Ectodermal cell (in vitro differentiated cells): Measurements from ENCODE around the gene PROSER2.
"Not testable (repeated sequence)": the region's sequence is repeated elsewhere in the genome, so short reads cannot be mapped to it uniquely, and the experiment has no call there.

Experiments
- H3K27ac ChIP-seq: 2 replicates; pipeline ENCODE4 v1.7.0; 2013; ENCODE audit warnings: mild to moderate bottlenecking, low read depth, low read length; ENCODE audit not compliant: insufficient read depth, poor library complexity, severe bottlenecking
- H3K27me3 ChIP-seq: 2 replicates; pipeline ENCODE4 v1.7.0; 2013; ENCODE audit warnings: mild to moderate bottlenecking, low read length; ENCODE audit not compliant: insufficient read depth, control insufficient read depth, poor library complexity, severe bottlenecking
- H3K36me3 ChIP-seq: one replicate; pipeline ENCODE4 v1.7.0; 2013; ENCODE audit warnings: low read length; ENCODE audit not compliant: control insufficient read depth, insufficient read depth
- H3K4me1 ChIP-seq: one replicate; pipeline ENCODE4 v1.7.0; 2013; ENCODE audit warnings: low read length; ENCODE audit not compliant: control insufficient read depth, insufficient read depth
- H3K4me3 ChIP-seq: 2 replicates; pipeline ENCODE4 v1.7.0; 2013; ENCODE audit warnings: low read depth, low read length, control low read depth; ENCODE audit not compliant: insufficient read depth
- H3K9me3 ChIP-seq: 2 replicates; pipeline ENCODE4 v1.7.0; 2013; ENCODE audit warnings: mild to moderate bottlenecking, low read length, moderate library complexity; ENCODE audit not compliant: control insufficient read depth
- WGBS, 2 experiments: methylation state at CpG; one replicate each; pipeline ENCODE4 v1.1.7; 2013; ENCODE audit warnings: missing lambda C conversion rate in 2 of 2; 5-methylcytosine and 5-hydroxymethylcytosine counted together

The PROSER2 gene

DNA sequence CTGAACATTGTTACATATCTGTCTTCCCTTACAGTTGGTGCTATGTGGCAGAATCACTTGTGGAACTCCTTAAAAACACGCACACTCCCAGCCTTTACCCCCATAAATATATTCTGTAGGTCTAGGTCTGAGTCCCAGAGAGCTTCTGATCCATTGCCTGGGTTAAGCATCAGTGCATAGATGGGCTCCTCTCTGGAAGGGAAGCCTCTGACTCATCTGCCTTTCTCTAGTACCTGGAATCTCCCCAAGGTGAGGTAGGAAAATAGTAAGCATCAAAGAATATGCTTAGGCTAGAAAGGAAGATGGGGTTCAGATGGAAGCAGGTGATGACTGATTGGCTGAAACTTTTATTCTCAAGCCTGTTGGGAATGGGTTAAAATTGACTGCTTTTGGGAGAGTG is 26.1 kb downstream of the PROSER2 start:
- Histone ChIP-seq H3K27ac (no peak overlapping the region), H3K4me3 (no peak overlapping the region)
- 82 to 92% methylated on average over 1 of the region's 1 CpG for WGBS, 2 experiments

DNA sequence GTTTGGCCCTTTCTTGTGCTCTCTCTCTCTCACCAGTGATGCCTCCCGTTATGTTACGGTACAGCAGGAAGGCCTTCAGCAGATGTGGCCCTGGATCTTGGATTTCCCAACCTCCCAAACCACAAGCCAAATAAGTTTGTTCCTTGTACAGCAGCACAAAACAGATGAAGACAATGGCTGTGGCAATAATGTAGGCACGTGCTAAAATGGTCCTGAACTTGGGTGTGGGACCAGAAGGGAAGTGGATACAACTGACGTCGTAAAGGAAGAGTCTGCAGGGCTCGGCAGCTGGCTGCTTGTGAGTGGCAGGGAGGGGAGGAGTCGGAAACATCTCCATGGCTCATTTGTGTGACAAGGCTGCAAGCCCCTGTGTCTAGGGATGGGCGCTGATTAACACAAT is 26.8 kb downstream of the PROSER2 start:
- Histone ChIP-seq H3K4me1 (no peaks in the 10 kb centered on the region), H3K4me3 (no peak overlapping the region), H3K36me3 (no peaks in the 10 kb centered on the region), H3K27ac (no peak overlapping the region), H3K9me3 (no peaks in the 10 kb centered on the region), H3K27me3 (no peaks in the 10 kb centered on the region)
- WGBS, 2 experiments, result 86 to 90% methylated on average over 8 of the region's 8 CpGs

More for the DNA sequence above, 26.1 kb downstream of the PROSER2 start:
- H3K4me1 ChIP-seq, result no peaks in the 10 kb centered on the region
- H3K27me3 ChIP-seq, result no peaks in the 10 kb centered on the region
- no peaks in the 10 kb centered on the region for H3K36me3 ChIP-seq
- H3K9me3 ChIP-seq, result no peaks in the 10 kb centered on the region

DNA sequence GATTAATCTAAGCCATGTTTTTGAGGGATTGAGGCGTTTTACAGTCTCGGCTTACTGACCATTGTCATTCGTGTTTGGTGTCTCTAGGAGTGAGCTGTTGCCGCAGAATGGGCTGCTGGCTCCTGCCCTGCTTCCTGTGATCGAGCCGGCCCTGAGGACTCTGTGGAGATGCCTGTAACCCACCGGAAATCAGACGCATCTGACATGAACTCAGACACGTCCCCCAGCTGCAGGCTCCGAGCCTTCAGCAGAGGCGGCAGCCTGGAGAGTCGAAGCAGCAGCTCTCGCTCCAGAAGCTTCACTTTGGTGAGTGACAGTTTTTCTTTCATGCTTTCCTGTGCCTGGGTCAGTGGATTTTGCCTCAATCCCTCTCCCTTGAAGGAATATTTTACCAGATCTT is 28.8 kb downstream of the PROSER2 start:
- Histone ChIP-seq H3K9me3 (no peaks in the 10 kb centered on the region), H3K36me3 (no peaks in the 10 kb centered on the region), H3K27ac (no peak overlapping the region), H3K4me1 (no peaks in the 10 kb centered on the region), H3K4me3 (no peak overlapping the region), H3K27me3 (no peaks in the 10 kb centered on the region)
- 87 to 89% methylated on average over 13 of the region's 13 CpGs for WGBS, 2 experiments

DNA sequence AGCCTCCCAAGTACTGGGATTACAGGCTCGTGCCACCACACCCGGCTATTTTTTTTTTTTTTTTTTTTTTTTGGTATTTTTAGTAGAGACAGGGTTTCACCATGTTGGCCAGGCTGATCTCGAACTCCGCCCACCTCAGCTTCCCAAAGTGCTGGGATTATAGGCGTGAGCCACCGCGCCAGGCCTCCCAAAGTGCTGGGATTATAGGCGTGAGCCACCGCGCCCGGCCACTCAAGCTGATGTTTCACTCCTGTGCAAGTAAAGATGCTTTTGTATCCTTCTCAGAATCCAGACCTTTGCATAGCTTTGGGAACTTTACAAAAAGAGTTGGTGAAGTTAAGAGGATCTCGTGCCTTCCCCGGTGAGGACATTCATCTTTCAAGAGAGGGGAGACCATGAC is 29.5 kb downstream of the PROSER2 start:
- H3K4me3 ChIP-seq, H3K36me3 ChIP-seq, H3K9me3 ChIP-seq, H3K27ac ChIP-seq, H3K4me1 ChIP-seq, H3K27me3 ChIP-seq: not testable (repeated sequence)
- 93 to 95% methylated on average over 11 to 13 of the region's 13 CpGs for WGBS, 2 experiments

DNA sequence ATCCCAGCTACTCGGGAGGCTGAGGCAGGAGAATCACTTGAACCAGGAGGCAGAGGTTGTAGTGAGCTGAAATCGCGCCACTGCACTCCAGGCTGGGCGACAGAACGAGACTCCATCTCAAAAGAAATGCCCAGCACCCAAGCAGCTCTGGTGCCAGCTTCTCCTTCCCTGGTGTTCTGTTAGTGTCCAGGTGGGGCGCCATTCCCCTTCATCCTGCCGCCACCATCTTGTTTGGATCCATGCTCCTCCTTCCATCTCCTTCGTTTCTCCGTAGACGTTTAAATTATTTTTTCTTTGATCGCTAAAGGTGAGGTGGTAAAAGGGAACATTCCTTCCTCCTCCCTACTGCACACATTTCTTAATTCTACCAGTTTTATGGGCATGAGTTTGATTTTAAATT is 30.3 kb downstream of the PROSER2 start:
- H3K36me3 ChIP-seq, result no peaks in the 10 kb centered on the region
- no peak overlapping the region for H3K27ac ChIP-seq
- WGBS, 2 experiments, result 92% methylated on average over 8 to 11 of the region's 11 CpGs
- H3K4me1 ChIP-seq, result no peaks in the 10 kb centered on the region
- H3K27me3 ChIP-seq, result no peaks in the 10 kb centered on the region
- H3K9me3 ChIP-seq, result no peaks in the 10 kb centered on the region
- H3K4me3 ChIP-seq, result no peak overlapping the region

DNA sequence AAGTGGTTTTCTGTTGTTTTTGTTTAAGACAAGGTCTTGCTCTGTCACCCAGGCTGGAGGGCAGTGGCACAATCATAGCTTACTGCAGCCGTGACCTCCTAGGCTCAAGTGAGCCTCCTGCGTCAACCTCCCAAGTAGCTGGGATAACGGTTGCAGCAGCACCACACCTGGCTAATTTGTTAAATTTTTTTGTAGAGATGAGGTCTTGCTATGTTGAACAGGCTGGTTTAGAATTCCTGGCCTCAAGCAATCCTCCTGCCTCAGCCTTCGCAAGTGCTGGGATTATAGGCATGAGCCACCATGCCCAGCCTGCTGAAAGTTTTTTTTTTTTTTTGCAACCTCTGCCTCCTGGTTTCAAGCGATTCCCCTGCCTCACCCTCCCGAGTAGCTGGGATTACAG is 31.1 kb downstream of the PROSER2 start:
- Histone ChIP-seq H3K27ac (no peak overlapping the region), H3K27me3 (no peaks in the 10 kb centered on the region), H3K4me3 (no peak overlapping the region), H3K9me3 (no peaks in the 10 kb centered on the region), H3K36me3 (no peaks in the 10 kb centered on the region), H3K4me1 (no peaks in the 10 kb centered on the region)
- WGBS, 2 experiments, result 96% methylated on average over 6 of the region's 6 CpGs

DNA sequence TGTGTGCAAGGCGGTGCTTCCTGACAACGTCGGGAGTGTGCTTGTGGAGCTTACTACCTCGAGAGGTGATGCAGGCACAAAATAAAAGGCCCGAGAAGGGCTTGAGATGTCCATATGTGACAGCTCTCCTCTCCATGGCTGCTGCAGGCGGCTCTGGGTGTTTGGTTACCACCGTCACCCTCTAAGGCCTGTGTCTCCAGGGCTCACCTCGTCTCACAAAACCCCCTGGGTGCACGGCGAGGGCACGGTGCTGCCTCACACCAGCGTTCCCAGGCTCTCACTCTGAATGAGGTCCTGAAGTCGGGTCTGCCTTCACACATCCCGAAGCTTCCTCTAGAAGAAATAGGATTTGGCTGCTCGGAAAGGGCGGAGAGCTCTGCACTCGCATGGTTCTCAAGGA is 32.9 kb downstream of the PROSER2 start:
- no peak overlapping the region for H3K27ac ChIP-seq
- H3K27me3 ChIP-seq, result no peaks in the 10 kb centered on the region
- H3K4me1 ChIP-seq, result no peaks in the 10 kb centered on the region
- no peaks in the 10 kb centered on the region for H3K36me3 ChIP-seq
- no peaks in the 10 kb centered on the region for H3K9me3 ChIP-seq
- 91 to 92% methylated on average over 17 of the region's 17 CpGs for WGBS, 2 experiments
- H3K4me3 ChIP-seq, result no peak overlapping the region

DNA sequence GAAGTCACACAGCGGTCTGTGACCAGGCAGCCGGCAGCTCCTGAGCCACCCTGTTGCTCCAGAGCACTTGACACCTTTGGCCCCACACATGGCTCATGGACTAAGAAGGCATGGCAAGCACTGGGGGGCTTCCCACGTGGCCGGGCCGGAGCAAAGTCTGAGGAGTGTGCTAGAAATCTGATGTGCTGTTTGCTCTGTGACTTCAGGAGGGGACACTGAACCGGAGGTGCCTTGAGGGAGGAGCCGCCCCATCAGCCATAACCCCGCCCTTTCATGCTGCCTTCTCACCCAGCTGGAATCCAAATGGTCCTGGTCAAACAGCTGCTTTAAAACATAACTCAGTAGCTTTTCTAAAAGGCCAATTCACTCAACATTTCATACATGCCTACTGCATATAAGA is 33.5 kb downstream of the PROSER2 start:
- Histone ChIP-seq H3K4me1 (no peaks in the 10 kb centered on the region), H3K36me3 (no peaks in the 10 kb centered on the region), H3K27me3 (no peaks in the 10 kb centered on the region), H3K27ac (no peak overlapping the region), H3K9me3 (no peaks in the 10 kb centered on the region), H3K4me3 (no peak overlapping the region)
- 92 to 94% methylated on average over 8 of the region's 8 CpGs for WGBS, 2 experiments

DNA sequence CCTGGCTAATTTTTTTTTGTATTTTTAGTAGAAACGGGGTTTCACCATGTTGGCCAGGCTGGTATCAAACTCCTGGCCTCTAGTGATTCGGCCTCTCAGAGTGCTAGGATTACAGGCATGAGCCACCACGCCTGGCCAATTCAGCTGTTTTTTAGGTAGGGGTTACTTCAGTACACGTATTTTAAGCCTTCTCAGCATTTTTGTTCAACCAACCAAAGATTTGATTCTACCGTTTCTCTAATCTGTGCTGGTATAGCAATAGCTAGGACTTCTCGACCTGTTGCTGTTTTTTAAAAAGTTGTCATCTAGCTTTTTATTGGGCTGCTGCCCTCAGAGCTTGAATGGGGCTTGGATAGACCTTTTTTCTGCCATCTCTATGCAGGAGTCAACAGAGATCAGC is 34.9 kb downstream of the PROSER2 start:
- Histone ChIP-seq H3K27me3 (no peaks in the 10 kb centered on the region), H3K27ac (no peak overlapping the region), H3K4me1 (no peaks in the 10 kb centered on the region), H3K9me3 (no peaks in the 10 kb centered on the region), H3K4me3 (no peak overlapping the region), H3K36me3 (no peaks in the 10 kb centered on the region)
- WGBS, 2 experiments, result 94 to 96% methylated on average over 6 of the region's 6 CpGs

DNA sequence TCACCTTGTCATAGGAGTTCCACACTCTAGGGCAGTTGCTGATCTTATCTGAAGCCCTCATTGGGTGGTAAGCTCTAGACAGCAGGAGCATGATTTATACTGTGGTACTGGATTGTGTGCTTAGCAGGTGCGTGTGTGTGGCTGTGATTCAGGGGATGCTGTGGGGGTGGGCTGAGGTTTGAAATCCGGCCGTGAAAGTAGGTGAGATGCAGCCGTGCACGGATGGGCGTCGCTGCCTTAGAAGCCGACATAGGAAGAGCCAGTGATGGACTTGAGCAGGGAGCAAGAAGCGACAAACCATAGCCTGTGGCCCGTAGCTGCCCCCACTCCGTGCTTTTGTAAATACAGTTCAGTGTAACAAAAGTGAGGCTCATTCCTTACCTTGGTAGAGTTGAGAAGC is 38.2 kb downstream of the PROSER2 start:
- Histone ChIP-seq H3K36me3 (no peaks in the 10 kb centered on the region), H3K4me1 (no peaks in the 10 kb centered on the region), H3K4me3 (no peak overlapping the region), H3K27me3 (no peaks in the 10 kb centered on the region), H3K9me3 (no peaks in the 10 kb centered on the region), H3K27ac (no peak overlapping the region)
- 91 to 95% methylated on average over 11 of the region's 11 CpGs for WGBS, 2 experiments

DNA sequence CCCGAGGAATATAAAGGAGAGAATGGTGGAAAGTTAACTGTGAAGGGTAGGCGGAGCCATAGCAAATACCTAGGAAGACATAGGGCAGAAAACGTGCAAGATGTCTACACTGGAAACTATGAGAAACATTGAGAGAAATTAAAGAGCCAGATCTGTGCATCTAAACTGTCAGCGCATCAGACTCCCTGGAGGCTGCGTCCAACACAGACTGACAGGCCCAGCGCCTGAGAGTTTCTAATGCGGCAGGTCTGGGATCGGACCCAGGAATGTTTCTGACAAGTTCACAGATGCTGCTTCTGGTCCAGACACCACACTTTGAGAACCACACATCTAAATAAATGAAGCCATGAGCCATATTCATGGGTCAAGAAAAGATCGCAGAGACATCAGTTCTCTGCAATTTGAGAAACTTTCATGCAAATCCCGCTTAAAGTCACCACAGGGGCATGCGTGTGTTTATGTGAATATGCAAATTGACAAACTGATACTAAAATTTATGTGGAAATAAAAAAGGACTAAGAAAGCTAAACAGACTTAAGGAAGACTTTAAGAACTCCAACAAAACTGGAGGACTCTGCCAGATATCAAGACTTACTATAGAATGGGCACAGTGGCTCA is 38.8 kb downstream of the PROSER2 start:
- WGBS, 2 experiments, result 93 to 94% methylated on average over 11 of the region's 11 CpGs
- Histone ChIP-seq H3K27ac (no peak overlapping the region), H3K4me1 (no peaks in the 10 kb centered on the region)

More for the DNA sequence above, 38.8 kb downstream of the PROSER2 start:
- H3K36me3 ChIP-seq, result no peaks in the 10 kb centered on the region
- no peak overlapping the region for H3K4me3 ChIP-seq
- H3K27me3 ChIP-seq, result no peaks in the 10 kb centered on the region
- no peaks in the 10 kb centered on the region for H3K9me3 ChIP-seq
